Measurements from ENCODE around the gene GFRA4.

GFRA4 gene

GRCh38 chr20:3648951-3649350, 14.2 kb downstream of the GFRA4 start:
- H3K79me2 ChIP-seq (ENCODE audit: insufficient read depth, low read length) = no peaks in the 10 kb centered on the region
- no peaks in the 10 kb centered on the region for H3K36me3 ChIP-seq (ENCODE audit: insufficient read depth, low read length)
- H3K9me3 ChIP-seq (ENCODE audit: insufficient read depth, low read depth, low read length) = no peaks in the 10 kb centered on the region
- no peak for TF ChIP-seq EZH2phosphoT487 (IDR thresholded peaks at IDR 0.05; ENCODE audit: borderline replicate concordance)
- TF ChIP-seq CTCF (conservative IDR thresholded peaks at IDR 0.05; ENCODE audit: low read length) = no peak
- H2AFZ ChIP-seq (ENCODE audit: low read length) = no peak overlapping the region
- peaks cover 13% of the 10 kb centered on the region for H3K4me1 ChIP-seq (ENCODE audit: insufficient read depth, low read length, poor library complexity, severe bottlenecking)
- no peaks in the 10 kb centered on the region for H3K27me3 ChIP-seq (ENCODE audit: insufficient read depth, low read length, poor library complexity, severe bottlenecking)
- no peaks in the 10 kb centered on the region for H3K9me2 ChIP-seq (replicated peaks; ENCODE audit: low read depth, low read length)
- H4K20me1 ChIP-seq (ENCODE audit: insufficient read depth, low read length, poor library complexity, severe bottlenecking) = no peaks in the 10 kb centered on the region
- no peak overlapping the region for H3K4me3 ChIP-seq (ENCODE audit: low read length, poor library complexity, severe bottlenecking)
- no peaks in the 10 kb centered on the region for H3F3A ChIP-seq (ENCODE audit: low read depth)
- H3K9ac ChIP-seq (ENCODE audit: low read depth, low read length, poor library complexity, severe bottlenecking) = no peak overlapping the region
- no peak overlapping the region for H3K4me2 ChIP-seq (ENCODE audit: low read depth, low read length, poor library complexity, severe bottlenecking)

- Histone ChIP-seq H3K9me3 (ENCODE audit: insufficient read depth, low read depth, low read length) (no peaks in the 10 kb centered on the region), H3K36me3 (ENCODE audit: insufficient read depth, low read length) (no peaks in the 10 kb centered on the region), H2AFZ (ENCODE audit: low read length) (no peak overlapping the region), H3K9me2 (replicated peaks; ENCODE audit: low read depth, low read length) (no peaks in the 10 kb centered on the region), H3K9ac (ENCODE audit: low read depth, low read length, poor library complexity, severe bottlenecking) (no peak overlapping the region), H3F3A (ENCODE audit: low read depth) (no peaks in the 10 kb centered on the region), H3K27me3 (ENCODE audit: insufficient read depth, low read length, poor library complexity, severe bottlenecking) (no peaks in the 10 kb centered on the region), H4K20me1 (ENCODE audit: insufficient read depth, low read length, poor library complexity, severe bottlenecking) (no peaks in the 10 kb centered on the region), H3K4me1 (ENCODE audit: insufficient read depth, low read length, poor library complexity, severe bottlenecking) (peaks cover under 1% of the 10 kb centered on the region), H3K4me3 (ENCODE audit: low read length, poor library complexity, severe bottlenecking) (no peak overlapping the region), H3K4me2 (ENCODE audit: low read depth, low read length, poor library complexity, severe bottlenecking) (no peak overlapping the region), H3K79me2 (ENCODE audit: insufficient read depth, low read length) (no peaks in the 10 kb centered on the region)
- TF ChIP-seq CTCF (conservative IDR thresholded peaks at IDR 0.05; ENCODE audit: low read length) (no peak), EZH2phosphoT487 (IDR thresholded peaks at IDR 0.05; ENCODE audit: borderline replicate concordance) (no peak)
Observed at GRCh38 chr20:3647473-3647872, 15.7 kb downstream of the GFRA4 start.

- TF ChIP-seq CTCF (conservative IDR thresholded peaks at IDR 0.05; ENCODE audit: low read length) (no peak), EZH2phosphoT487 (IDR thresholded peaks at IDR 0.05; ENCODE audit: borderline replicate concordance) (no peak)
- Histone ChIP-seq H4K20me1 (ENCODE audit: insufficient read depth, low read length, poor library complexity, severe bottlenecking) (no peaks in the 10 kb centered on the region), H3K36me3 (ENCODE audit: insufficient read depth, low read length) (no peaks in the 10 kb centered on the region), H3K4me1 (ENCODE audit: insufficient read depth, low read length, poor library complexity, severe bottlenecking) (no peaks in the 10 kb centered on the region), H3K79me2 (ENCODE audit: insufficient read depth, low read length) (no peaks in the 10 kb centered on the region), H3K9ac (ENCODE audit: low read depth, low read length, poor library complexity, severe bottlenecking) (no peak overlapping the region), H3F3A (ENCODE audit: low read depth) (no peaks in the 10 kb centered on the region), H3K4me2 (ENCODE audit: low read depth, low read length, poor library complexity, severe bottlenecking) (no peak overlapping the region), H3K9me3 (ENCODE audit: insufficient read depth, low read depth, low read length) (no peaks in the 10 kb centered on the region), H3K9me2 (replicated peaks; ENCODE audit: low read depth, low read length) (no peaks in the 10 kb centered on the region), H2AFZ (ENCODE audit: low read length) (no peak overlapping the region), H3K4me3 (ENCODE audit: low read length, poor library complexity, severe bottlenecking) (no peak overlapping the region), H3K27me3 (ENCODE audit: insufficient read depth, low read length, poor library complexity, severe bottlenecking) (no peaks in the 10 kb centered on the region)
Observed at GRCh38 chr20:3646651-3647050, 16.5 kb downstream of the GFRA4 start.

Data from Loucy (cell line).